Measurements from ENCODE around the gene VIPAS39. TPM values are rescaled to one million over a fixed set of nuclear protein-coding genes. Genes with fewer than 3 reads are reported as not detected.

The VIPAS39 gene
- total RNA-seq, 1 experiment from 2014 or later, result 16.8 TPM

GRCh38 chr14:77455966-77456640 lies 1.3 kb downstream of the VIPAS39 start:
- H3K4me1 ChIP-seq (ENCODE audit: control insufficient read depth in 1 of 2, insufficient read depth in 2 of 2, low read length in 2 of 2), result peaks cover 6 to 15% of the 10 kb centered on the region in 2 experiments
- BruUV-seq (replicated peaks), result no TSS peak
- intact Hi-C loops (cut with micrococcal nuclease), result loop anchor here (5.0 to 10.0 kb wide), 4 partner anchors 79 to 359 kb away; partner anchors contain the start of genes GSTZ1, POMT2, SAMD15 and TMED8
- no peaks in the 10 kb centered on the region for H3K27me3 ChIP-seq (ENCODE audit: insufficient read depth, low read length)
- peak overlapping the region; percentile 83 for H3K4me2 ChIP-seq (ENCODE audit: low read length)
- DNase-seq (ENCODE audit: low read depth, low spot score) (no peak), ATAC-seq (no peak)
- peaks cover 39% of the 10 kb centered on the region for H3K79me2 ChIP-seq (ENCODE audit: insufficient read depth, low read length)
- peaks cover 11 to 17% of the 10 kb centered on the region in 2 experiments for H3K36me3 ChIP-seq (ENCODE audit: control insufficient read depth in 1 of 2, insufficient read depth in 2 of 2, low read length in 2 of 2)
- H3K9me3 ChIP-seq (ENCODE audit: control insufficient read depth in 1 of 2, insufficient read depth in 1 of 2, low read depth in 1 of 2, low read length in 2 of 2), result no peaks in the 10 kb centered on the region
- TF ChIP-seq CTCF (IDR thresholded peaks at IDR 0.05 in 2 of 3, conservative IDR thresholded peaks at IDR 0.05 in 1 of 3; ENCODE audit: borderline replicate concordance in 1 of 3, insufficient read depth in 1 of 3, low read depth in 2 of 3, low read length in 2 of 3) (no peak), ELF1 (IDR thresholded peaks at IDR 0.05; ENCODE audit: borderline replicate concordance, low read depth) (no peak), ZBTB33 (IDR thresholded peaks at IDR 0.05; ENCODE audit: extremely low read depth, insufficient replicate concordance, low read length) (no peak), FOSL1 (IDR thresholded peaks at IDR 0.05; ENCODE audit: low read depth) (no peak), REST (IDR thresholded peaks at IDR 0.05; ENCODE audit: low read depth) (no peak), MAX (IDR thresholded peaks at IDR 0.05) (no peak), JUND (IDR thresholded peaks at IDR 0.05) (no peak), CBX3 (IDR thresholded peaks at IDR 0.05; ENCODE audit: low read depth) (no peak), ATF3 (IDR thresholded peaks at IDR 0.05) (no peak), ZNF274 (IDR thresholded peaks at IDR 0.05; ENCODE audit: low read depth, low read length) (no peak), EZH2phosphoT487 (IDR thresholded peaks at IDR 0.05; ENCODE audit: borderline replicate concordance) (no peak), TCF7L2 (IDR thresholded peaks at IDR 0.05; ENCODE audit: borderline replicate concordance, extremely low read depth, insufficient read depth, insufficient read length) (no peak), RAD21 (IDR thresholded peaks at IDR 0.05; ENCODE audit: low read depth) (no peak), EGR1 (IDR thresholded peaks at IDR 0.05; ENCODE audit: low read depth) (no peak)
- H3K27ac ChIP-seq (ENCODE audit: low read depth, low read length), result no peak overlapping the region
- peak overlapping the region; percentile 87 to 89 for H3K4me3 ChIP-seq (replicated peaks in 1 of 2; ENCODE audit: low read depth in 1 of 2, low read length in 2 of 2)
- H2AFZ ChIP-seq (ENCODE audit: low read depth, low read length, poor library complexity, severe bottlenecking), result no peak overlapping the region
- ChIA-PET POLR2A (no interaction called here), CTCF (no interaction called here), RAD21 (ENCODE audit: low non-redundant PET in 1 of 2, low total read pairs in 2 of 2, uncharacterized antibody in 2 of 2, unreplicated experiment in 2 of 2) (no interaction called here)
- peak overlapping the region; percentile 80 for H3K9ac ChIP-seq (ENCODE audit: low read length)
- H3K9me2 ChIP-seq (ENCODE audit: insufficient read depth), result no peaks in the 10 kb centered on the region
- H4K20me1 ChIP-seq (ENCODE audit: insufficient read depth), result peaks cover 12% of the 10 kb centered on the region; the same call in 1 of the 2 replicates
